ENCODE measurements around the gene POGK. TPM values are rescaled to one million over a fixed set of nuclear protein-coding genes. Genes with fewer than 3 reads are reported as not detected.
A peak's percentile ranks its signal among the peaks of the same experiment; 100 is the strongest.
"Not testable (repeated sequence)": the region's sequence is repeated elsewhere in the genome, so short reads cannot be mapped to it uniquely, and the experiment has no call there.

Gene POGK
- total RNA-seq, 1 experiment from 2014 or later = 27.2 TPM

- intact Hi-C loops (cut with micrococcal nuclease; ENCODE audit: unreplicated experiment) = loop anchor here (1.0 kb wide), 1 partner anchor 36 kb away; no protein-coding TSS in a partner anchor
- Mint-ChIP-seq H3K36me3 (ENCODE audit: insufficient read depth, unreplicated experiment) (peaks cover 6% of the 10 kb centered on the region), H3K4me1 (ENCODE audit: low read depth, unreplicated experiment) (peaks cover 17% of the 10 kb centered on the region), H3K27me3 (ENCODE audit: insufficient read depth, unreplicated experiment) (no peaks in the 10 kb centered on the region), H3K4me3 (ENCODE audit: unreplicated experiment) (peak within 1 kb of the TSS; percentile 87), H3K27ac (ENCODE audit: unreplicated experiment) (peak within 1 kb of the TSS; percentile 97), H3K9me3 (ENCODE audit: unreplicated experiment) (no peaks in the 10 kb centered on the region)
- TF ChIP-seq CTCF (IDR thresholded peaks at IDR 0.05; ENCODE audit: insufficient read depth in 1 of 2, low read depth in 1 of 2, low read length in 1 of 2, severe bottlenecking in 1 of 2, unreplicated experiment in 1 of 2) = no peak
- ChIA-PET CTCF (interaction anchor here (0.6 to 2.7 kb wide), 4 partner anchors 33 to 185 kb away, joined by 3 to 7 read pairs (median 3); no protein-coding TSS in a partner anchor), POLR2A (interaction anchor here (0.6 to 1.8 kb wide), 5 partner anchors 10 to 1738 kb away, joined by 3 to 17 read pairs (median 6); partner anchors contain the start of genes POGK and POU2F1)
- Histone ChIP-seq H3K36me3 (ENCODE audit: control insufficient read depth, insufficient read depth, low read length) (no peaks in the 10 kb centered on the region), H3K27me3 (replicated peaks; ENCODE audit: control insufficient read depth, insufficient read depth, low read length) (no peaks in the 10 kb centered on the region), H3K4me3 (ENCODE audit: low read depth, low read length) (peak within 1 kb of the TSS; percentile 57), H3K4me1 (peaks cover 8% of the 10 kb centered on the region), H3K9me3 (no peaks in the 10 kb centered on the region)
- peak; percentile 98 to 99 for DNase-seq
- BruUV-seq (replicated peaks) = no TSS peak
These were observed 36.7 kb downstream of the POGK start, which contains the start of gene TADA1 for GRCh38 chr1:166875734-166876539. TSS of gene TADA1 (minus strand) at chr1:166876264. CDS start at chr1:166876233, 31 bp downstream.

GRCh38 chr1:166876540-166876838, 37.2 kb downstream of the POGK start:
- H3K27me3 ChIP-seq (replicated peaks; ENCODE audit: control insufficient read depth, insufficient read depth, low read length) = no peaks in the 10 kb centered on the region
- H3K4me3 ChIP-seq (ENCODE audit: low read depth, low read length) = peak overlapping the region; percentile 31
- ChIA-PET CTCF (interaction anchor here (0.6 to 2.7 kb wide), 4 partner anchors 32 to 184 kb away, joined by 3 to 7 read pairs (median 3); no protein-coding TSS in a partner anchor), POLR2A (interaction anchor here (0.6 to 1.8 kb wide), 4 partner anchors 10 to 1739 kb away, joined by 5 to 17 read pairs (median 6); partner anchors contain the start of genes POGK and POU2F1)
- Mint-ChIP-seq H3K9me3 (ENCODE audit: unreplicated experiment) (no peaks in the 10 kb centered on the region), H3K27me3 (ENCODE audit: insufficient read depth, unreplicated experiment) (no peaks in the 10 kb centered on the region), H3K4me3 (ENCODE audit: unreplicated experiment) (peak overlapping the region; percentile 87), H3K36me3 (ENCODE audit: insufficient read depth, unreplicated experiment) (peaks cover 6% of the 10 kb centered on the region), H3K4me1 (ENCODE audit: low read depth, unreplicated experiment) (peaks cover 17% of the 10 kb centered on the region), H3K27ac (ENCODE audit: unreplicated experiment) (peak overlapping the region; percentile 97)
- TF ChIP-seq CTCF (IDR thresholded peaks at IDR 0.05; ENCODE audit: insufficient read depth in 1 of 2, low read depth in 1 of 2, low read length in 1 of 2, severe bottlenecking in 1 of 2, unreplicated experiment in 1 of 2) = peak; percentile 31 to 39
- no TSS peak for BruUV-seq (replicated peaks)
- H3K9me3 ChIP-seq = no peaks in the 10 kb centered on the region
- DNase-seq = no peak
- intact Hi-C loops (cut with micrococcal nuclease; ENCODE audit: unreplicated experiment) = loop anchor here (1.0 kb wide), 1 partner anchor 36 kb away; no protein-coding TSS in a partner anchor
- no peaks in the 10 kb centered on the region for H3K36me3 ChIP-seq (ENCODE audit: control insufficient read depth, insufficient read depth, low read length)
- H3K4me1 ChIP-seq = peaks cover 8% of the 10 kb centered on the region

GRCh38 chr1:166878173-166878917, 39.1 kb downstream of the POGK start:
- intact Hi-C loops (cut with micrococcal nuclease; ENCODE audit: unreplicated experiment) = not testable (repeated sequence)

More at GRCh38 chr1:166878173-166878917, 39.1 kb downstream of the POGK start:
- H3K27me3 Mint-ChIP-seq (ENCODE audit: insufficient read depth, unreplicated experiment); H3K36me3 Mint-ChIP-seq (ENCODE audit: insufficient read depth, unreplicated experiment); H3K27ac Mint-ChIP-seq (ENCODE audit: unreplicated experiment); CTCF ChIA-PET; H3K27me3 ChIP-seq (replicated peaks; ENCODE audit: control insufficient read depth, insufficient read depth, low read length); H3K4me3 ChIP-seq (ENCODE audit: low read depth, low read length); H3K9me3 ChIP-seq; H3K4me1 ChIP-seq; H3K4me3 Mint-ChIP-seq (ENCODE audit: unreplicated experiment); H3K9me3 Mint-ChIP-seq (ENCODE audit: unreplicated experiment); H3K36me3 ChIP-seq (ENCODE audit: control insufficient read depth, insufficient read depth, low read length); DNase-seq; BruUV-seq (replicated peaks): not testable (repeated sequence)
- POLR2A ChIA-PET = interaction anchor here (0.6 kb wide), 2 partner anchors 342 to 349 kb away, joined by 3 read pairs; no protein-coding TSS in a partner anchor
- H3K4me1 Mint-ChIP-seq (ENCODE audit: low read depth, unreplicated experiment) = peaks cover 17% of the 10 kb centered on the region

Measured in Caco-2 (cell line).